ENCODE data around the gene MLXIP.

- TF ChIP-seq CTCF (conservative IDR thresholded peaks at IDR 0.05; ENCODE audit: low read depth, low read length), result no peak
- TF ChIP-seq EZH2phosphoT487 (IDR thresholded peaks at IDR 0.05; ENCODE audit: borderline replicate concordance, low read length), result no peak
Measured at GRCh38 chr12:122062832-122063693, 15.5 kb upstream of the MLXIP start.

Measured in PC-3 (cell line).